ENCODE data around the gene OBSL1. TPM values are rescaled to one million over a fixed set of nuclear protein-coding genes. Genes with fewer than 3 reads are reported as not detected.

The OBSL1 gene
- 199 TPM for total RNA-seq
- long read RNA-seq, full-length matches to known transcripts = 68 of 280 reads
- long read RNA-seq, partial matches to known transcripts = 142 of 280 reads
- long read RNA-seq, other reads (novel, unspliced or antisense) = 70 of 280 reads

DNA sequence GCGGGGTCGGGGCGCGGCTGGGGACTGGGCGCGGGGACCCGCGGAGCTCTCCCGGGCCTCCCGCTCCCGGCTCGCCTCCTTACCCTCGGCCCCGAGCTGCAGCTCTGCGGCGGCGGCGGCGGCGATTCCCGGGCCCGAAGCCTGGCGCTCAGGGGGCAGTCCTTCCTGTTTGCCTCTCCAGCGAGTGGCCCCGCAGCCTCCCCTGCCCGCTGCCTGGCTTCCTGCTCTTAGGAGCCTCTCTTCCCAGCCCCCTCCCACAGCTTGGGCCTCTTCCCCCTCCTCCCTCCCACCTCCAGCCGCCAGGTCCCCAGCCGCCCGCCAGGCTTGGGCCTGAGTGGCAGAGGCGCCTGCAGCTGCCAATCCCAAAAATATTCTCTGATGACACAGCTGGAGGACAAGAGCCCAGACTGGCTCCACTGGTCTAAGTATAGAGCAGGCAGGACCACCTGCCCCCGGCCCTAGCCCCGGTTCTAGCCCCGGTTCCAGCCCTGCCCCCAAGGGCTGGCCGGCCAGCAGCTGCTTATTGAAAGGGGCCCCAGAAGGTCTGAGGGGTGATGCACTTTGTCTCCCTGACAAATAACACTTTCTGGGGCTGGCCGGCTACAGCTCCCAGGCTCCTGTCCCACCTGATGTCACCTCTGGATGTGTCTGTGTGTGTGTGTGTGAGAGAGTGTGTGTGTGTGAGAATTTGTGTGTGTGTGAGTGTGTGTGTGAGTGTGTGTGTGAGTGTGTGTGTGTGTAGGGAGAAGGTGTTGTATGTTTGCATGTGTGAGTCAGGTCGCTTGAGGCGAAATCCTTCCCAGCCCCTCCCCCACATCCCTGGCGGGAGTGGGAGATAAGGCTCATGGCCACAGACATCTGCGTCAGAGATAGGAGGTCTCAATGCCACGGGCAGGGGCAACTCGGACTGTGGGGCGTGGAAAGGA lies at the start of gene OBSL1:
Gene OBSL1 (minus strand): TSS at position 229 of the 926 bp plus-strand sequence. CDS start 307 bp downstream, outside the sequence.
- intact Hi-C loops (cut with DNase I) = loop anchor here (2.0 kb wide), 1 partner anchor 25 kb away; the partner anchor contains the start of gene STK11IP
- DNase-seq (ENCODE audit: low spot score) = peak; percentile 89

DNA sequence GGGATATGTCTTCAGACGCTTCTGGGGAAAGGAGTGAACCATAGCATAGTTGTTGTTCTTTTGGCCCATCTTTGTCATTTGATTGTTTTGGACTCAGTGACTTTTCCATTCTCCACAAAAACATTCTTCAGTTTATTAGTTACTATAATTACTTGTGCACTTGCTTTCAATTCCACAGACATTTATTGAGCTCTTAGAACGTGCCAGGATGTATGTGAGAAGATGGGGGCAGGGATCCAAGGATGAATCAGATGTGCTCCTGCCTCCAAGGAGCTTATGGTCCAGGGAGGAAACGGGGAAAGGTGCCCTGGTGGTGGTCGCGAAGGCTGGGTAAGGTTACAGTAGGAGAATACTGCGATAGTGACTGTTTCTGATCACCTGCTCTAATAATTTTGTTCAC lies 49.2 kb upstream of the OBSL1 start:
- intact Hi-C loops (cut with DNase I) = no loop called here
- DNase-seq (ENCODE audit: low spot score) = no peak

DNA sequence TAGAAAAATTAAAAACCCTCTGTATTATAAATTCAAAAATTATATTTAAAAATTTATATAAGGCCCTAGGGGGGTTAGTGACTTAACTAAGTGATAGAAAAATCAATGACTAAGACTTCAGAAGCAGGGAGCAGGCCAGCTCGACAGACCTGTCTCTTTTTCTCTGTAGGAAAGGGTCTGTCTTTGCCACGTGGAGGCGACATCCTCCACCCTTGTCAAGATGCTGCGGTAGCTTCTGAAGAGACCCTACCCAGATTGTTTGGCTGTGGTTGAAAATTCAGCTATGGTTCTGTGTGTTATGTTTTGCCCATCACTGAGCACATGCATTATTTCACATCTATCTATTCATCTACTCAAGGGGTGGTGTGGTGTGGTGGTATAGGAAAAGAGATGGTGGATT lies 47.9 kb upstream of the OBSL1 start:
- intact Hi-C loops (cut with DNase I) = no loop called here
- DNase-seq (ENCODE audit: low spot score) = no peak

DNA sequence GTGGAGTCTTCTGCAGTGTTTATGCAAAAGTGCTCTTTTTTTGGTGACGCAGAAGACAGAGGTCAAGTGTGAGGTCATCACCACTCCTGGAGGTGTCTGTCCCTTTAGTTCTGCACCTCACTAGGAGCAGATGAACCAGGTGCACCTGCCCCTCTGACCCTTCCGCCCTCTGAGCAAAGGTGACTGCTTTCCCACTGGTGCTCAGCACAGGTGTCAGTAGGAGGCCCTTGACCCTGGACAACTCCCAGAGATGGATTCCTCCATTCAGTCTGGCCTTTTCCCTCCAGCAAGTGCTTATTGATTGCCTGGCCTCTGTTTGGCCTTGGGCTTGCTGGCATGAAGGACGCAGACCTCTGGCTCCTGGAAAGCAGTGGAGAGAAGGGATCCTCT lies 47.4 kb upstream of the OBSL1 start:
- intact Hi-C loops (cut with DNase I) = no loop called here
- no peak for DNase-seq (ENCODE audit: low spot score)

DNA sequence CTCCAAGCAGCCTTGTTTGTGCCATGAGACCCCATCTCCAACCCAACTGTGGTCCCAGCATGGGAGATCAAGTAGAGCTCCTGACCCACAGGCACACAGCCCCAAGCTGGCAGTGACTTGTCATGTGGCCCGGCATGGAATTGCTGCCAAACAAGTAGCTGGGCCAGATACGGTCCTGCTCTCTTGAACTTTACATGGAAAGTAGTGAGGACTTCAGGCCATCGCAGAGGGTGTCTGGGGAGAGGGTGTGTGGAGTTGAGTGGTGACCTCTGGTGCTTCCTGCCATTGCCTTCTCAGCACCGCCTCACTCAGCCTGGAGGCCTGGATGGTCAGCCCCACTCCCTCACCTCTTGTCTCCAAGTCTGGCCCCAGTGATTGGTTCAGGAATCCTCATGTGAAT lies 45.2 kb upstream of the OBSL1 start:
- DNase-seq (ENCODE audit: low spot score) = no peak
- intact Hi-C loops (cut with DNase I) = loop anchor here (1.0 kb wide), 1 partner anchor 14 kb away; no protein-coding TSS in a partner anchor

DNA sequence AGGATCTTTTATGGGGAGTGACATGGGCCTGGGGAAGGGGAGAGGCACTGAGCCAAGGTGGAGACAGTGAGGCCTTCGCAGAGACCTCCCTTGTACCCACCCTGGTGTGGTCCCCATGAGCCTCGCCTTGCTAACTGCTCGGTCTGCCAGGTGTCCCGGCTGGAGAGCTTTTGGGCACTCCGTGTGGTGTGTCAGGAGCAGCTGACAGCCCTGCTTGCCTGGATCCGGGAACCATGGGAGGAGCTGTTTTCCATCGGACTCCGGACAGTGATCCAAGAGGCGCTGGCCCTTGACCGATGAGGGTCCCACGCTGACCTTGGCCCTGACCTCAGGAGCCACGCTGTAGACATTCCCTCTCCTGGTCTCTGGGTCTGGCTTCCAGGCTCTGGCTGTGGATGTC lies 44.6 kb upstream of the OBSL1 start:
- peak; percentile 74 for DNase-seq (ENCODE audit: low spot score)
- intact Hi-C loops (cut with DNase I) = loop anchor here (1.0 kb wide), 1 partner anchor 14 kb away; no protein-coding TSS in a partner anchor

DNA sequence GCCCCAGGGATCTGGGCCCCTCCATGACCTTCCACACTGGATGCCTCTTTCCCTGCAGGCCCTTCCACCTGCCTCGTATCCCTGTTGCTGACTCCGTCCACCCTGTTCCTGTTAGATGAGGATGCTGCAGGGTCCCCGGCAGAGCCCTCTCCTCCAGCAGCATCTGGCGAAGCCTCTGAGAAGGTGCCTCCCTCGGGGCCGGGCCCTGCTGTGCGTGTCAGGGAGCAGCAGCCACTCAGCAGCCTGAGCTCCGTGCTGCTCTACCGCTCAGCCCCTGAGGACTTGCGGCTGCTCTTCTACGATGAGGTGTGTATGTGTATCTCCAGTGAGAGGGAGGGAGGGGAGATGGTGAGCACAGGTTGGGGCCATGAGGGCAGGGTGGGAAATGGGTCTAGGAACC lies 43.7 kb upstream of the OBSL1 start:
- DNase-seq (ENCODE audit: low spot score) = no peak

DNA sequence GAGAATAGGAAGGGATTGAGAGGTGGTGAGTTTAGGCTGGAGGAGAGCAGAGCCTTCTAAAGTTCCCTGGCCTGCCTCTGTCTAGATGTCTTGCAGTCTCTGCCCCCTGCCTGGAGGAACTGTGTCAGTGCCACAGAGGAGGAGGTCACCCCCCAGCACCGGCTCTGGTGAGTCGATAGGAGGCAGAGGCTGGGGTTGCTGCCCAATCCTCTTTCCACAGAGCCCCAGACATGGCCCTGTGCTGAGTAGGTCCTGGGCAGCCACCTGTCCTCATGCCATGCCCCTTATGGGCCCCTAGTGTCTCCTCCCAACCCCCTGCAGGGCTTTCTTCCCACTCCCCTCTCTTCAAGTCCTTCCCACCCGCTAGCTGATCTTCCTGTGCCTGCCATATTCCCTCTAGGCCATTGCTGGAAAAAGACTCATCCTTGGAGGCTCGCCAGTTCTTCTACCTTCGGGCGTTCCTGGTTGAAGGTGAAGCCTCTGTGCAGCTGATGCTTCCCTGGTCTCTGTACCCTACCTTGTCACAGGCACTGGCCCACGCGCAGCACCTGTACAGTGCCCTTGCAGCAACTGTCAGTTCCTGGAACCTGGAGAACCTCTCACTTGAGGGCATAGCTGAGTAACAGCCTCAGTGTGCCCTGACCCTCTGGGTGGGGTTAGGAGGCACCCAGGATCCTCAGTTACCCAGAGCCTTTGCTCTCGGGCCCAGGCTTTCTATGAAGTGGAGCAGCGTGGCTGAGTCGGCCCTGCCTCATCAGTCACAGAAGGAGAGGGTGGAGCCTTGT lies 42.9 kb upstream of the OBSL1 start:
- no peak for DNase-seq (ENCODE audit: low spot score)
- intact Hi-C loops (cut with DNase I) = loop anchor here (1.0 kb wide), 1 partner anchor 25 kb away; no protein-coding TSS in a partner anchor

More for the DNA sequence above, 43.7 kb upstream of the OBSL1 start:
- intact Hi-C loops (cut with DNase I) = no loop called here

DNA sequence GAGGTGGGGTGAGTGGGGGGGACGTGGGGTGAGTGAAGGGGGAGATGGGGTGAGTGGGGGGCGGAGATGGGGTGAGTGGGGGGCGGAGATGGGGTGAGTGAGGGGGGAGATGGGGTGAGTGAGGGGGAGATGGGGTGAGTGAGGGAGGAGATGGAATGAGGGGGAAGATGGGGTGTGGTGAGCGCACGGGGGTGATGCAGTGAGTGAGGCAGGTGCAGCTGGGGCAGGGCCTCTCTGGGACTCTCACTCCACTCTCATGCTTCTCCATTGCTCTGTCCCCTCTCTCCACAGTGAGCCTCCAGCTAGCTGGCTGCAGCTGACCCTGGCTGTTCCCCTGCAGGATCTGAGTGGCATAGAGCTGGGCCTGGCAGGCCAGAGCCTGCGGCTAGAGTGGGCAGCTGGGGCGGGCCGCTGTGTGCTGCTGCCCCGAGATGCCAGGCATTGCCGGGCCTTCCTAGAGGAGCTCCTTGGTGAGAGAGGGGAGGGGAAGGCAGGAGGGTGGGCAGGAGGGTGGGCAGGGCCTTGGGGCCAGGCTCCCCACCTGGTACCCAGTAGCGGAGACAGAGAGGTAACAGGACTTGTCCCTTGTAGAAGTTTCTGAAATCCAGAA lies 42.2 kb upstream of the OBSL1 start:
- DNase-seq (ENCODE audit: low spot score) = no peak
- intact Hi-C loops (cut with DNase I) = loop anchor here (1.0 kb wide), 1 partner anchor 26 kb away; no protein-coding TSS in a partner anchor

DNA sequence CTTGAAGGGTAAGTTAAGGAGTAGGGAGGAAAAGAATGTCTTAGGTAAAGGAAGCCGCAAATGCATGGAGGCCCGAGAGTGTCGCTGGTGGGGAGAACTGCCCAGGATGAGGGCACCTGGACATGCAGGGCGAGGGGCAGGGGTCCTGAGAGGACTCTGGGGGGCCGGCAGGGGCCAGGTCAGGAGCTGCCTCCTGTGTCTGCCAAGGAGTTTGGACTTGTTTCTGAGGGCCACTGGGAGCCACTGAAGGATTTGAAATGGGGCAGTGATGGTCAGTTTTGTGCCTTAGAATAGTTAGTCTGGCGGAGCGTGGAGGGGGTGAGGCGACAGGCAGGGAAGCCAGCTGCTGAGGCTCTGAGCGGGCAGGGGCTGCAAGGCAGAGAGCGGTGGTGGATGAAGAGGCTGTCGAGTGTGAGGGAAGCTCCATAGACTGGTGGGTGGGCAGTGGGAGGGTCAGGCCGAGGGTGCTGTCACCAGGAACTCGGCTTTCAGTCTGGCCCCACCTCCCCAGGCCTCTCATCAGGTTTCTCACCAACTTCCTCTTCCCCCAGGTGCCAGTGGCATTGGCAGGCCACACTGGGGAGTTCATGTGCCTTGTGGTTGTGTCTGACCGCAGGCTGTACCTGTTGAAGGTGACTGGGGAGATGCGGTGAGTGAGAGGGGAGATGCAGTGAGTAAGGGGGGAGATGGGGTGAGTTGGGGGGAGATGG lies 41.4 kb upstream of the OBSL1 start:
- peak; percentile 44 for DNase-seq (ENCODE audit: low spot score)
- intact Hi-C loops (cut with DNase I) = no loop called here

DNA sequence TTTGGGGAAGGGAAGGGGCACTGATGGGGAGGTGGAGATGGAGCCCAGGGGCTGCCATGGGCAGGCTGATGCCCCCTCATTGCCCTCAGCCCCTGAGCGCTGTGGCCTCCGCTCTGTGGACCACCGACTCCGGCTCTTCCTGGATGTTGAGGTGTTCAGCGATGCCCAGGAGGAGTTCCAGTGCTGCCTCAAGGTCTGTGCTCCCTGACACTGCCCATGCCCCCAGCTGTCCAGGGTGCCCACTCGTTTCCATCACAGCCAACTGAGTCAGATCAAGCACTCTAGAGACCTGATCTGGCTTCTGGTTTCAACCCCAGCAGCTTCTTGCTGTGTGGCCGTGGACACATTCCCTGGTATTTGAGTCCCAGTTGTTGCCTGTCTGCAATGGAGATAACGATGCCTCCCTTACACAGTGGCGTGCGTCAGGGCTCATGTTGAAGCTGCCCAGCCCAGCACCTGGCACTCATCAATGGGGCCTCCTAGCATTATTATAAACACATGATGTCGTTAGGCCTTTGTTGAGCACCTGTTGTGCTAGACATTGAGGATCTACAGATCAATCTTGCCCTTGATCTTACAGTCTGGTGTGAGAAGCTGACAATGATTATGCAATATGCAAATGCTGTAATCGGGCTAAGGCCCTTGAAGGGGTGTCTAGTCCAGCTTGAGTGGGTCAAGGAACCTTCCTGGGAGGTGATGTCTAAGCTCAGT lies 40.7 kb upstream of the OBSL1 start:
- intact Hi-C loops (cut with DNase I) = no loop called here
- peak; percentile 58 for DNase-seq (ENCODE audit: low spot score)

DNA sequence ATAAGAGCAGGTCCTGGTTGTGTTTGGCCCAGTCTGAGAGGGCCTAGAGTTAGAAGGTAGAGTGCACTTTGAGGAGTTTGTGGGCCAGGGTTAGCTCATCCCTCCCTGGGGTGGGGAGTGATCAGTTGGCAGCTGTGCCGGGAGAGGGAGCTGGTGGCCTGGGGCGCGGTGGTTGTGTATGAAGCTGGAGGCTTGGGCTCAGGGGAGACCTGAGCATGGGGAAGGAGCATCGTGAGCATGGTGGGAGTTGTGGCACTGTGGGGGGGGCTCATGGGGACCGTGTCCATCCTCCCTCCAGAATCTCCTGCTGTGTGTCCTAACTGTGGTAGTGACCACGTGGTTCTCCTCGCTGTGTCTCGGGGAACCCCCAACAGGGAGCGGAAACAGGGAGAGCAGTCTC lies 40.0 kb upstream of the OBSL1 start:
- DNase-seq (ENCODE audit: low spot score) = no peak
- intact Hi-C loops (cut with DNase I) = no loop called here

DNA sequence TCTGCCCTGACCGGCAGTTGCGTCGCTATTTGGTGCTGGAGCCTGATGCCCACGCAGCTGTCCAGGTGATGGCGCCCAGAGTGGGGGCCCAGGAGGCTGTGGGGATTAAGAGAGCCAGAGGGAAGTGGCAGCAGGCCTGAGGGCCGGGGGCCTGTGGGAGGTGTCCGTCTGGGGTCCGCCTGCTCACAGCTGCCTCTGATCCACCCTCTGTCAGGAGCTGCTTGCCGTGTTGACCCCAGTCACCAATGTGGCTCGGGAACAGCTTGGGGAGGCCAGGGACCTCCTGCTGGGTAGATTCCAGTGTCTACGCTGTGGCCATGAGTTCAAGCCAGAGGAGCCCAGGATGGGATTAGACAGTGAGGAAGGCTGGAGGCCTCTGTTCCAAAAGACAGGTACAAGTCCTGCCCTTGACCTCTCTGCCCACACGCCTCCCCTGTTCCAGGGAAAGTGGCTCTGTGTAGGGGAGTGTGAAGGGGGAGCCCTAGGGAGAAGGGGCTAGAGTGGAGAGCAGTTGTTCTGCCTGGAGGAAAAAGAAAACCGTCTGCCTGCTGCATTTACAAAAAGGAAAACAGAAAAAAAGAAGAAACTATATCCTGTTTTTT lies 37.9 kb upstream of the OBSL1 start:
- no peak for DNase-seq (ENCODE audit: low spot score)
- intact Hi-C loops (cut with DNase I) = no loop called here

DNA sequence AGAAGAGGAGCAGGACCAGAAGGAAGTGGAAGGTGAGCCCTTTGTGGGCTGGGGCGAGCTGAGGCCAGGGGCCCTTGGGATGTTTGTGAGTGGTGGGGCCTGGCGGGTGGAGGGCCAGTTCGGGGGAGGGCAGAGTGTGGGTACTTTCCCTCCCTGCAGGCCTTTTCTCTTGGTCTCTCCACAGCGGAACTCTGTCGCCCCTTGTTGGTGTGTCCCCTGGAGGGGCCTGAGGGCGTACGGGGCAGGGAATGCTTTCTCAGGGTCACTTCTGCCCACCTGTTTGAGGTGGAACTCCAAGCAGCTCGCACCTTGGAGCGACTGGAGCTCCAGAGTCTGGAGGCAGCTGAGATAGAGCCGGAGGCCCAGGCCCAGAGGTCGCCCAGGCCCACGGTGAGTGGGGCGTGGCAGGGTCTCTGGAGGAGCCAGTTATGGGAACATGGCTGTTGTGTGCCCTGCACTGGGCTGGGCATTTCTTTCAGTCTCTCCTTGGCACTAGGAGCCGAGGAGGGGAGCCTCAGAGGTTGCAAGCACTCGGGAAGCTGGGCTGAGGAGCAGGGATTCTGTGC lies 37.1 kb upstream of the OBSL1 start:
- DNase-seq (ENCODE audit: low spot score) = no peak
- intact Hi-C loops (cut with DNase I) = no loop called here

DNA sequence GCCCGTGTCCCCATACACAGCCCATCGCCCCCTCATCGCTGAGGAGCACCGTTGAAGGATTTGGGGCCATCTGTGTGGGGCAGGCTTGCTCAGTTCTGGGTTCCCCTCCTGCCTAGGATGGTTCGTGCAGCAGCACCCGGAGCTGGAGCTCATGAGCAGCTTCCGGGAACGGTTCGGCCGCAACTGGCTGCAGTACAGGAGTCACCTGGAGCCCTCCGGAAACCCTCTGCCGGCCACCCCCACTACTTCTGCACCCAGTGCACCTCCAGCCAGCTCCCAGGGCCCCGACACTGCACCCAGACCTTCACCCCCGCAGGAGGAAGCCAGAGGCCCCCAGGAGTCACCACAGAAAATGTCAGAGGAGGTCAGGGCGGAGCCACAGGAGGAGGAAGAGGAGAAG lies 36.6 kb upstream of the OBSL1 start:
- intact Hi-C loops (cut with DNase I) = no loop called here
- no peak for DNase-seq (ENCODE audit: low spot score)

DNA sequence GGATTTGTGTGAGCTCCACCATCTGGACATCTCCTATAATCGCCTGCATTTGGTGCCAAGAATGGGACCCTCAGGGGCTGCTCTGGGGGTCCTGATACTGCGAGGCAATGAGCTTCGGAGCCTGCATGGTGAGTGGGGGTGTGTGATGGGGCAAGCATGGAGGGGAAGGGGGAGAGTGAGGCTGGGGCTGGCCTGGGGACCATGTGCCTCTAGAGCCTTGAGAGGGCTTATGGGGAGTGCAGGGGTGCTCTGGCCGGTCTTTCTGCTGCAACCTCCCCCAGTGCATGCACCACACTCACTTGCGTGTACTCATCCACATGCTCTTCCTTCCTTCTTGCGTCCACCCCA lies 34.2 kb upstream of the OBSL1 start:
- intact Hi-C loops (cut with DNase I) = no loop called here
- no peak for DNase-seq (ENCODE audit: low spot score)

DNA sequence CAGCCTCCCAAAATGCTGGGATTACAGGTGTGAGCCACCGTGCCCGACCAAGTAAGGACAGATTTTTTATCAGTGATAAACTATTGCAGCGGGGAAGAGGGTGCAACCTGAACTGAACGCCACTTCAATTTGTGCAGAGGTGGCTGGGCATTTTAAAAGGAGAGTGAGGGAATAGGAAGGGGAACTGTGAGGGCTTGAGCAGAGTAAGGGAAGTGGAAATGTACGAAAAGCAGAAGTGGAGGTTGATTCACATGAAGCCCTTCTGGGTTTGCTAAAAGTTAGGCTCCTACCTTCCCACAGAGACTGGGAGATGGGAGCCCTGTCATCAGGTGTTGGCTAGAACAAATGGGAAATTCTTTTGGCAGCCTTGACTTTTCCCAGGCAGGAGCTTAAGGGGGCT lies 32.4 kb upstream of the OBSL1 start:
- no peak for DNase-seq (ENCODE audit: low spot score)
- intact Hi-C loops (cut with DNase I) = loop anchor here (5.0 kb wide), 1 partner anchor 41 kb away; no protein-coding TSS in a partner anchor

All from cardiac septum (tissue), 1 donor.